COR-L47 (cell line): ENCODE results near the gene CCDC112.

ENCODE experiments used
- DNase-seq: peaks from one replicate; lab custom pipeline; 2025; lab: John Stamatoyannopoulos, UW

Gene CCDC112

DNA sequence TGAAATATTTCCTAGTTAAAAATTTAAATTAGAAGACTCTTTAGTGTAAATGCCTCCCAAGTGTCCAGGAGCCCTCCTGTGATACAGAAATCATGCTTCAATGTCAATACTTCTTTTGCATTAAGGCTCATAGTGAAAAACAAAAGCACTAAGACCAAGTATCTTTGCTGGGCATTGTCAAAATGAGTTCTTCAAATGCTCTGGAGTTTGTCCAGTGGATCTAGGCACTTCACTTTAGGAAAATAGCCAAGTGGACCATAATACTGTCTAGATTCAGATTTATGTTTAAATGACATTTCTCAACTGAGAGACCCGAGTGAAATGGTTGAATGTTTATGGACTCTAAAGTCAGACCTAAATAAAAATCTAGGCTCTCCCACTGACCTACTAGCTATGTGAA lies 21.3 kb upstream of the CCDC112 start:
- DNase-seq = no peak

- no peak for DNase-seq
These were observed 20.9 kb upstream of the CCDC112 start for GRCh38 chr5:115317320-115317719.

DNA sequence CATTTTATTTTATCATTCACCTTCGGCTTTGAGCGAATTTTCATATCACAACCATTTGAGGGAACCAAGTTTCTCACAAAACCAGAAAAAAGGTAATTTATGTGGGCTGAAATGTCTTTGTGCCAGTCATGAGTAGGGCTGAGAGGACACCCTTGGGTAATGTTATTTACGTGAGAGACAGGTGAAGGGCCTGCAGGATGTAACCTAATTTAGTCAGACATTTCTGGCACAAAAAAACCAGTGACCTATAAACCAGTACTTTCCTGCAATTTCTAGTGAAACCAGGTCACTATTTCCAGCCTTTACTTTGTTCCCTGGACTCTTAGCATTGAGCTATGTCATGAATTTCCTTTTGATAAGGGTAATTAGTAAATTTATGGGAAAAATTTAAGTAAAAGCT lies 17.2 kb upstream of the CCDC112 start:
- no peak for DNase-seq

- no peak for DNase-seq
These were observed 16.6 kb upstream of the CCDC112 start for GRCh38 chr5:115313052-115313451.

GRCh38 chr5:115309751-115310370 lies 13.4 kb upstream of the CCDC112 start:
- peak; percentile 41 for DNase-seq

DNA sequence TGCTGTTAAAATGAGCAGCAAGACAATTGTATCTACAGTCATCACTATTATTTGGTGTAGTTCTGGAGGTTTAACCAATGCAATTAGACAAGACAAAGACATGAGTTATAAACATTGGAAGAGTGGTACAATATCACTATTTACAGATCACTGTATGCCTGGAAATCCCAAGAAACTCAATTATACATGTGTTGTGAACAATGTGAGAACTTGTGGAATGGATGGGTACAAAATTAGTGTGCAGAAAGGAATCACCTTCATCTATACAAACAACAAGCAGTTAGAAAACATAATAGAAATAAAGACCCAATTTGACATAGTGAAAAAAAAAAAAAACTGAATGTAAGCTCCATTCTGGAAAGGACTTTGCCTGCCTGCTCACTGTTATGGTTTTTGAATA lies 12.4 kb upstream of the CCDC112 start:
- no peak for DNase-seq

DNA sequence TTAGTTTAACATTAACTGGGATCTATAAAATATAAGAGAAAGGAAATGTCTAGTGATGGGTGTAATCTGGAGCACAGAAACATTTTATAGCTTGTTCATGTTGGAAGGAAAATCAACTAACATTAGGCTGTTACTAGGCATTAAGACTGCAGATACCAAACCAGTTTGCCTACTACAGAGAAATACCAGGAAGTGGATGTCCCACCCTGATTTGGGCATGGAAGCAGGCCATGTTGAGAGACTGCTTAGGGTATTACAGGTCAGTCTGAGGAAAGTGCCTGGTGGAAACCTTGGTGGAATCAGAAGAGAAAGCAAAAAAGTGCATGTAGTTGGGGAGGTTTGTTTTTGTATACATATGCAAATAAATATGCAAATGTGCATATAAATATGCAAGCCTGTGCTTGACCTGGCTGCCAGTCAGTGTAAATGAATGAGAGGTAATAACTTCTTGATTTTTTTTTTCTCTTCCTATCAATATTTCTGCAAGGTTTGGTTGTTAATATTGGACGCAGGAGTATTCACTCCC lies 9.6 kb upstream of the CCDC112 start:
- no peak for DNase-seq

DNA sequence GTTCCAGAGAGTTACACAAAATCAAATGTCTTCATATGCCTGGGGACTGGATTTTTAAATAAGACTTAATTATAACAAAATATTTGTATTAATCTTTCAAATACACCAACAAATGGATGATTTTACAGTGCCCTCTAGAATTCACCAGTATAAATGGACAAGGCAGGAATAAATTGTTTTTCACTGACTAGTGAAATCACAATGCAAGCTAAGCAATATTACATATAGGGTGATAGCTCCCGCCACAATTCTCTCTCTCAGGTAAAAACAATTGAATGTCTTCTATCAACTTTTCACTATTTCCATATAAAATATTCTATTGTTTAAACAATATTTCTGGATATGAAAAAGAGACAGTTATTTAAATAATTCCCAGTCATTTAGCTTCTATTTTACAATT lies 8.0 kb upstream of the CCDC112 start:
- DNase-seq = no peak

GRCh38 chr5:115298811-115299210 lies 2.4 kb upstream of the CCDC112 start:
- DNase-seq = no peak

DNA sequence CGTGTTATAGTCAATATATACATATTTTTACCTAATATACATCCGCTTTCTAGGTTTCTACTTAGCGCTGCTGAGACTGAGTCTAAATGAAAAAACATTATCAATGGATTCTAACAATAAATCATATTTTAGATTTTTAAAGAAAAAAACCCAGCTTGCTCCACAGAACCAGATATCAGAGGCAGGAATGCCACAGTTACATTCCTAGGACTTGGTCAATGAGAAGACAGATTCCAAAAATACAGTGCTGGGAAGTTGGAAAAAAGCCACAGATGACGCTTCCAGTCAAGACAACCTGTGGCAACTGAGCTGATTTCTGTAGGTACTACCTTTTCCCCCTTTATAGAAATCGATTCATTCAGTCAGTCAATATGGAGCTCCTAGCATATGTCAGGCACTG lies 577 bp upstream of the CCDC112 start:
- DNase-seq = no peak

GRCh38 chr5:115295777-115296123 lies 704 bp downstream of the CCDC112 start:
- no peak for DNase-seq

DNA sequence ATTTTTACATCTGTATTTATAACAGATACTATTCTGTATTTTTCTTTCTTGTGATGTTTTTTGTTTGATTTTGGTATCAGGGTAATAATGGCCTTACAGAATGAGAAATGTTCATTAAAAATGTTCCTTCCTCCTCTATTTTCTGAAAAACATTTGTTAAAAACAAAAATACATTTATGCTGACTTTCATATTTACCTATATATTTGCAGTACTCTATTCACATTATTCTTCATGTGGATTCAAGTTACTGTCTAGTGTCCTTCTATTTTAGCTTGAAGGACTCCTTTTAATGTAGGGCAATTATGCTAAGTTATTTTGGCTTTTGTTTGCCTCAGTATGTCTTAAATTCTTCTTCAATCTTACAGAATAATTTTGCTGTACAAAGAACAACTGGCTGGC lies 5.1 kb downstream of the CCDC112 start:
- DNase-seq = no peak

DNA sequence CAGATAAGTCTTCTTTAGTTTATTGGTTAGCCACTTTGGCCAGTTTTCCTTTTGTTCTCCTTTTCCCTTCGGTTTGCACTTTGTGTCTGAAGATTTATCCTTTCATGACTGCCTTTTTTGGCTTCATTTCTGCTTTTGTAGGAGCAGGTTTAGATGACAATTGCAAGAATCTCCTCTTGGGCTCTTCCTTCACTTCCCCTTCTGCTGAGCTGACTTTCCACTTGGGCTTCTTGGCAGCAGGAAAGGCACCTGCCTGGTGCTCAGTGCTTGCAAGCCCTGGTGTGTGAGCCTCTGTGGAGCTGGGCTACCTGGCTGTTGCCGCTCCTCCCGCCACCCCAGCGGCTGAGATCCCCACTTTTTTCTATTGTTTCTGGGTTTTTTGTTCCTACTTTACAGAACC lies 7.3 kb downstream of the CCDC112 start:
- no peak for DNase-seq

- DNase-seq = no peak
These were observed 12.4 kb downstream of the CCDC112 start for GRCh38 chr5:115284021-115284420.

DNA sequence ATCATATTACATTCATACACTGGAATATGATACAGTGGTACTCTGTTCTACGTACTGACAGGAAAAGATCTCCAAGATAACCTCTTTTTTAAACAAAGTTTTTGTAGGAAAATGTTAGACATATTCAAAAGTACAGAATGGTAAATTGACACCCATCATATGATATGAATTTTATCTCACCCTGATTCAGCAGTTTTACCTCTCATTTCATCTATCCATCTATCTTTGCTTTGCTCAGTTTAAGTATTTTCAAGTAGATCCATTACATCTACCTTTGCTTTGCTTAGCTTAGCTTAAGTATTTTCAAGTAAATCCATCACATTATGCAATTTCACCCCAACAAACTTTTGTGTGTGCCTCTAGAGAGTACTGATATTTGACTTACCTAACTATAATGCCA lies 14.3 kb downstream of the CCDC112 start:
- DNase-seq = no peak

GRCh38 chr5:115274584-115274983 lies 21.9 kb downstream of the CCDC112 start:
- DNase-seq = no peak

DNA sequence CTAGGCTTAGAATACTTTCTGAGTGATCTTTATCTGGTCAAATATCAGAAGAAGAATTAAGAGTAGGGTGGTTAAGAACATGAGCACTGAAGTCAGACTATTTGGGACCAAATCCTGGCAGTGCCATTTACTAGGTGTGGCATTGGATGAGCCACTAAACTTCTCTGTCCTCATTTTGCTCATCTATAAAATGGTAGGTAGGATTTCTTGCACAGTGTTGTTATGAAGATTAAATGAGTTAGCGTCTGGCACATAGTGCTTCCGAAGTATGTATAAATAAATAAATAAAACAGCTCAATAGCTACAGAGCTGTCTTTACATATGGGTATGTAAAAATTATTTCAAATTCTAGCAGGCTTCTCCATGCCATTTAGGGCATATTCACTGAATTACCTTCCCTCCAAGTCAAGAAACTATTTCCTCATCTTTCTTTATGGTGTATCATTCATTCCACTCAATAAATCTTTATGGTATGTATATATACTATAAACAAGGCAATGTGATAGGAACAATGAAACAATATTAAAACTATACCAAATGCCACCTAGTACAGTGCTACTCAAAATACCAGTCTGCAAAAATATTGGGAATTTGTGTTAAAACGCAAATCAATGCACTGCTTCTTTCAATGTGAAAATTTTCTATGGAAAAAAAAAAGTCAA lies 24.0 kb downstream of the CCDC112 start:
- no peak for DNase-seq

DNA sequence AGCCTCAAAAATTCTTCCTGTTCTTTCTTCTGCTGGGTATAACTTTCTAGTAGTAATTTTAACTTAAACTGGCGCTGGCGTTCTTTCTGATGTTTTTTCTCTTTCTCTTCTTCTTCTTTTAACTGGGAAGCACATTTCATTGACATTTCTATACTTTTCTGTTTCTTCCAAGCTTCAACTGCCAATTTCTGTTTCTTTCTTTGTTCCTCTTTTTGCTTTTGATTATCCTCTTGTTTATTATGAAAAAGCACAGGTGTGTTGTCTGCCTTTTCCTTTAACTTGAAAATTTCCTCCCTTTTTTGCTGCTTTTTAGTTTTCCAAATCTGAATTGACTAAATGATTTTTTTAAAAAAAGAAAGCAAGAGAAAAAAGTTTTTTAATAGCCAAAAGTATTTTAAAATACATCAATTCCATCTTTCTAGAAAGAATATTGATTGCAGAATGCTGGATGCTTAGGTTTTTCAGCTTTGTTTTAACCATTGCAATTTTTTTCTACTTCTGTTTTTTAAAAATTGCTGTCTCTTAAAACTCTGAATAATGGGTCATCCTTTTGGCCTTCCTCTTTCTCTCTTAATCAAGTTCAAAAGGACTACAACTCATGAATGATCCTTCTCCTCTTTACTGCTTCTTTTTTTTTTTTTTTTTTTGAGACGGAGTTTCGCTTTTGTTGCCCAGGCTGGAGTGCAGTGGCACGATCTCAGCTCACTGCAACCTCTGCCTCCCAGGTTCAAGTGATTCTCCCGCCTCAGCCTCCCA lies 25.0 kb downstream of the CCDC112 start:
- no peak for DNase-seq

DNA sequence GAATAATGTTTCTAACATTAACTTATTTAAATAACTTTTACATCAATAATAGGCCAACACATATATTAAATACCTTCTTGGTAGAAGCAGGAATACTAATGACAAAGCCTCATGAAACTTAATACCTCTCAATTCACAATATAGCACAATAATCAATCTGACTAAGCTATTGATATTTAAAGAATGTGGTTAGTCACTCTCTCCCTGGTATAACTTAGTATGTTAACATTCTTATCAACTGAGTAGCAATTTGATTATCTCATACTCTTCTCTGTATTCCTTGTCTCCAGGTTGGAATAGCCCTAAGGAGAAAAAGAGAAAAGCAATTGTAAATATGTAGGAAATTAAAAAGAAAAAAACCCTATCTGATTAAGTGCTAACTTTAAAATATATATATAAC lies 28.8 kb downstream of the CCDC112 start:
- DNase-seq = no peak

DNA sequence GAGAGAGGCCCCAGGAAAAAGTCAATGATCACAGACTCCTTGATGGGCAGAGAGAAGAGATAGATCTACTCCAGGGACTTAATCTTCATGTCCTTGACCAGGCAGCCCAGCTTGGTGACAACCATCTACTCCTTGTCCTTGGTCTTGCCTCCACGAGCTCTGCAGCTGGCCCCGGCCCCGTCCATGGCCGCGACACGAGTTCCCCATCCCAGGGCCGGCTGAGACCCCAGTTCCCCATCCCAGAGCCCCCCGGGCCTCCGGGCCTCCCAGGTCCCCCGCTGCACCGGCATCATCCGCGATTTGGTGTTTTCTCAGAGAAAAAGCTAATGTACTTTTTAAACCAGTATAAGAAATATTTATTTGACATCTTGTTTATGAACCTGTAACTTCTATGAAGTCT lies 31.2 kb downstream of the CCDC112 start:
- DNase-seq = no peak

GRCh38 chr5:115264786-115265185 lies 31.7 kb downstream of the CCDC112 start:
- no peak for DNase-seq

DNA sequence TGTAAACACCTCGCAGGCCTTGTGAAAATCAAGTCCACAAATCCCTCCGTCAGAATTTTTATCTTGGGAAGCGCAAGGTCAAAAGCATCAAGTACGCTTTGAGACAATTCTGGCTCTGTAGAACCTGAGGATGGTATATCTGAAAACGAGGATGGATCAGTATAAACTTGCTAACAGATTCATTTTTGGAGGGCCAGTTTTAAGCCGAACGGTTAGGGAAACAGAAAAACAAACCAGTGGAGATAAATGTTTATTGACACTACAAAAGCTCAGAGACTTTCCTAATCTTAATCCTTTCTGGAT lies 33.4 kb downstream of the CCDC112 start:
- DNase-seq = no peak

DNA sequence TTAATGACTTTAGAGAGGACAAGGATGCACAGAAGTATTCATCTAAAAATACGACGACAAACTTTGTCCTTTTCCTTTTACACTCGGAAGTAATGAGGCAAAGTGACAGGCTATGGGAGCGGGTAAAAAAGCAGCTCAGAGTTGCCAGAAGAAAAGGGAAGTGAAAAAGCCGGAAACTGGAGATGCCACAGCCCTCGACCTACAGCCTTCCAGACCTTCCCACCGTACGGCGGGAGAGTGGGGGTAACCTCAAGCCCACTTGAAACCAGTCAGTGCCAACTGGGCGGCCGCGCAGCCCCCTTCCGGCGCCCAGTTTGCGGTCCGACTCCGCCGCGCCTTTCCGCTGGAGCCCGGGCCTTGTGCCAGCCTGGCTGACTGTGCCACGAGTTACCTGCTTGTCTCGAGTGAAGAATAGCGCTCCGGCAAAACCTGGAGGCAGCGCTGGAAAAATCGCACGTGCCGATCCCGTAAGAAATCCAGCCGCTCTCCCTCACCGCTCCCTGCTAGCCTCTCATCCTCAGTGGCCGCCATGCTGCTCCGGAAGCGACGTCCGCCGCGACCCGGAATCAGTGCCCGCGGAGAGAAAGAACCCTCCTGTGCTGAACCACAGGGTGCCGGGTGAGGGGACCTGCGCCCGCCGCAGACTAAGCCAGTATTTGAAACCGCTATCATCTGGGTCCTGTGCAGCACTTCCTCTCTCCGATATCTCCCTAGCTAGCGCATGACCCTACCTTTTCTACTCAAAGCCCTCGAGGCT lies 34.0 kb downstream of the CCDC112 start, which contains the start of gene PGGT1B:
Gene PGGT1B, minus strand, starts transcription at position 557 of the 757 bp plus-strand sequence. Its CDS starts 26 bp downstream, at position 531.
- peak; percentile 70 for DNase-seq
